NCI-H748 (cell line): Measurements from ENCODE around the gene HCFC1.

Experiments
- DNase-seq: peaks from one replicate; lab custom pipeline; 2025; ENCODE audit not compliant: unreplicated experiment; lab: John Stamatoyannopoulos, UW

The HCFC1 gene

GRCh38 chrX:153974726-153975286, 3.2 kb upstream of the HCFC1 start:
- DNase-seq, result no peak

- DNase-seq, result peak; percentile 3
These were observed 2.5 kb upstream of the HCFC1 start for GRCh38 chrX:153974003-153974725.

- DNase-seq, result peak; percentile 87
These were observed 1.7 kb upstream of the HCFC1 start for GRCh38 chrX:153973127-153974002.

- peak; percentile 96 for DNase-seq
These were observed 929 bp upstream of the HCFC1 start, which contains the start of gene TMEM187 for GRCh38 chrX:153972368-153973126. TSS of gene TMEM187 (plus strand) at chrX:153972754. CDS start at chrX:153982063, 9,309 bp downstream.

- peak; percentile 86 for DNase-seq
These were observed 531 bp downstream of the HCFC1 start for GRCh38 chrX:153971124-153971449.

GRCh38 chrX:153970357-153971123, 1.1 kb downstream of the HCFC1 start:
- peak; percentile 52 for DNase-seq

- peak; percentile 49 for DNase-seq
These were observed 1.7 kb downstream of the HCFC1 start for GRCh38 chrX:153969904-153970356.

GRCh38 chrX:153969125-153969903, 2.3 kb downstream of the HCFC1 start:
- no peak for DNase-seq

- no peak for DNase-seq
These were observed 2.9 kb downstream of the HCFC1 start for GRCh38 chrX:153968754-153969124.

GRCh38 chrX:153968255-153968654, 3.4 kb downstream of the HCFC1 start:
- no peak for DNase-seq

- no peak for DNase-seq
These were observed 3.9 kb downstream of the HCFC1 start for GRCh38 chrX:153967536-153968224.

GRCh38 chrX:153966841-153967535, 4.6 kb downstream of the HCFC1 start:
- no peak for DNase-seq

GRCh38 chrX:153966283-153966688, 5.3 kb downstream of the HCFC1 start:
- DNase-seq, result no peak

- DNase-seq, result no peak
These were observed 6.2 kb downstream of the HCFC1 start for GRCh38 chrX:153965406-153965805.

GRCh38 chrX:153964105-153964504, 7.5 kb downstream of the HCFC1 start:
- no peak for DNase-seq

- no peak for DNase-seq
These were observed 8.1 kb downstream of the HCFC1 start for GRCh38 chrX:153963546-153963945.

GRCh38 chrX:153961292-153961691, 10.3 kb downstream of the HCFC1 start:
- DNase-seq, result no peak

- no peak for DNase-seq
These were observed 10.8 kb downstream of the HCFC1 start for GRCh38 chrX:153960786-153961185.
